ENCODE data around the gene SAP30L. TPM values are rescaled to one million over a fixed set of nuclear protein-coding genes. Genes with fewer than 3 reads are reported as not detected.

Gene SAP30L
- total RNA-seq, 4 donors from 2014 or later, result 36.7 to 69.6 (median 39.3) TPM

DNA sequence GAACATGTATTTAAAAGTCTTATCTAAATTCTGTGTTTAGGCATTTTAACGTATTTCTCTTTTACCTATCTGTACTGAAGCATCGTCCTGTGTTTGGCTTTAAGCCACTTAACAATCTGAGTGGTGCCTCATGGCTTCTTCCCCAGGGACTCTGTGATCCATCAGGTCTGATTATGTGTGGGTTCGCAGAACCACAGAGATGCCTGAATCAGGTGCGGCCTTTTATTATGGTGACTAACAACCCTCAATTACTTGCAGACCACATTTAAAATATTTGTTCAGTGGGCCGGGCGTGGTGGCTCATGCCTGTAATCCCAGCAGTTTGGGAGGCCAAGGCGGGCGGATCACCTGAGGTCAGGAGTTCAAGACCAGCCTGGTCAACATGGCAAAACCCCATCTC lies 39.6 kb upstream of the SAP30L start:
- H3K36me3 ChIP-seq, result peaks cover 0 to 14% (median 0%) of the 10 kb centered on the region in 3 donors
- DNase-seq, result peak in 1 of 3 donors; percentile 50
- no peaks in the 10 kb centered on the region for H3K9me3 ChIP-seq
- H3K27ac ChIP-seq, result no peak overlapping the region
- H3K27me3 ChIP-seq, result no peaks in the 10 kb centered on the region
- no peak overlapping the region for H3K4me3 ChIP-seq
- TF ChIP-seq POLR2A (IDR thresholded peaks at IDR 0.05) (no peak), CTCF (IDR thresholded peaks at IDR 0.05) (no peak)
- H3K4me1 ChIP-seq, result peaks cover 0 to 11% (median 7%) of the 10 kb centered on the region in 4 donors

DNA sequence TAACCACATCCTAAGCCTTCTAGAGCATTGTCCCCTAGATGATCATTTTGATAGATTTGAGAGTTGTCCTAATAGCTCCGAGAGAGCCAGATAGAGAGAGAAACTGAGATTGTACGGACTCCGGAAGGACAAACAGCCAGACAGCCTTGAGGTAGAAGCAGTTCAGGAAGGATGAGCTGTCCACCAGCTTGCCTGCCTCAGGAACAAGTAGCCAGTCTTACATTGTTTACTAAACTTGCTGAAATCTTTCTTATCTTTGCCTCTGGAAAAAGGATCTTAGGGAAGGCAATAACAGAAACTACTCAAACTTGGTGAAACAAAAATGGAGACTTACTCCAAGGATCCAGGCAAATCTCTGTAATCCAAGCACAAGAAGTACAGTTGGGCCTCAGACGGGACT lies 39.0 kb upstream of the SAP30L start:
- H3K27ac ChIP-seq, result no peak overlapping the region
- H3K27me3 ChIP-seq, result no peaks in the 10 kb centered on the region
- DNase-seq, result peak in 1 of 3 donors; percentile 8
- peaks cover 0 to 19% (median 0%) of the 10 kb centered on the region in 3 donors for H3K36me3 ChIP-seq
- no peak overlapping the region for H3K4me3 ChIP-seq
- H3K4me1 ChIP-seq, result peaks cover 0 to 11% (median 7%) of the 10 kb centered on the region in 4 donors
- TF ChIP-seq POLR2A (IDR thresholded peaks at IDR 0.05), result no peak
- no peak for TF ChIP-seq CTCF (IDR thresholded peaks at IDR 0.05)
- no peaks in the 10 kb centered on the region for H3K9me3 ChIP-seq

GRCh38 chr5:154408811-154409210 lies 37.0 kb upstream of the SAP30L start:
- no peak overlapping the region for H3K4me3 ChIP-seq
- H3K27me3 ChIP-seq, result no peaks in the 10 kb centered on the region
- H3K9me3 ChIP-seq, result no peaks in the 10 kb centered on the region
- H3K36me3 ChIP-seq, result peaks cover 0 to 33% (median 0%) of the 10 kb centered on the region in 3 donors
- no peak for DNase-seq
- peaks cover 0 to 11% (median 7%) of the 10 kb centered on the region in 4 donors for H3K4me1 ChIP-seq
- no peak for TF ChIP-seq CTCF (IDR thresholded peaks at IDR 0.05)
- TF ChIP-seq POLR2A (IDR thresholded peaks at IDR 0.05), result no peak
- H3K27ac ChIP-seq, result no peak overlapping the region

GRCh38 chr5:154409230-154409840 lies 36.5 kb upstream of the SAP30L start:
- Histone ChIP-seq H3K27ac (no peak overlapping the region), H3K36me3 (peaks cover 0 to 33% (median 0%) of the 10 kb centered on the region in 3 donors), H3K4me3 (no peak overlapping the region), H3K9me3 (no peaks in the 10 kb centered on the region), H3K27me3 (no peaks in the 10 kb centered on the region), H3K4me1 (peaks cover 0 to 11% (median 7%) of the 10 kb centered on the region in 4 donors)
- peak in 1 of 3 donors; percentile 32 for DNase-seq
- TF ChIP-seq CTCF (IDR thresholded peaks at IDR 0.05) (no peak), POLR2A (IDR thresholded peaks at IDR 0.05) (no peak)

GRCh38 chr5:154410008-154410407 lies 35.8 kb upstream of the SAP30L start:
- Histone ChIP-seq H3K4me1 (peaks cover 0 to 8% (median 6%) of the 10 kb centered on the region in 4 donors), H3K27me3 (no peaks in the 10 kb centered on the region), H3K27ac (no peak overlapping the region), H3K4me3 (no peak overlapping the region), H3K9me3 (no peaks in the 10 kb centered on the region), H3K36me3 (peaks cover 0 to 33% (median 0%) of the 10 kb centered on the region in 3 donors)
- DNase-seq, result no peak
- TF ChIP-seq CTCF (IDR thresholded peaks at IDR 0.05) (no peak), POLR2A (IDR thresholded peaks at IDR 0.05) (no peak)

Measured in Peyer's patch (tissue), 4 donors.